Activated T-cell treated with anti-CD3 and anti-CD28 coated beads, Interleukin-2, amount 50 U/mL, for 72 hours (primary cell): Measurements from ENCODE around the gene SMNDC1. TPM values are rescaled to one million over a fixed set of nuclear protein-coding genes. Genes with fewer than 3 reads are reported as not detected.

ENCODE experiments used
- ATAC-seq, 2 donors: fragments of 150-1000 bp; cut with Tn5 transposase; replicated peaks in 1 of 2; 2 replicates each; pipeline ENCODE4 v1.10.0; 2021; ENCODE audit warnings: moderate library complexity in 2 of 2, mild to moderate bottlenecking in 1 of 2
- DNase-seq, 2 donors: peaks; one replicate each; pipeline ENCODE4 v3.0.0; 2021 to 2022; ENCODE audit warnings: mixed read lengths in 1 of 2
- H3K27ac Mint-ChIP-seq: one replicate; pipeline ENCODE4 v1.8.0; 2022; ENCODE audit warnings: mild to moderate bottlenecking, moderate library complexity, mixed read lengths
- H3K27me3 Mint-ChIP-seq: one replicate; pipeline ENCODE4 v1.8.0; 2022; ENCODE audit warnings: low read depth, mixed read lengths
- H3K36me3 Mint-ChIP-seq, 2 donors: one replicate each; pipeline ENCODE4 v1.8.0; 2022; ENCODE audit warnings: mixed read lengths in 2 of 2, mild to moderate bottlenecking in 1 of 2; ENCODE audit not compliant: insufficient read depth in 2 of 2
- H3K4me1 Mint-ChIP-seq: one replicate; pipeline ENCODE4 v1.8.0; 2022; ENCODE audit warnings: low read depth, mixed read lengths
- H3K4me3 Mint-ChIP-seq, 2 donors: one replicate each; pipeline ENCODE4 v1.8.0; 2022; ENCODE audit warnings: mild to moderate bottlenecking in 2 of 2, mixed read lengths in 2 of 2, moderate library complexity in 2 of 2
- H3K9me3 Mint-ChIP-seq, 2 donors: one replicate each; pipeline ENCODE4 v1.8.0; 2022; ENCODE audit warnings: mixed read lengths in 2 of 2
- total RNA-seq, 2 donors: library from RNA; stranded (reverse); gene quantifications; one replicate each; pipeline ENCODE4 v1.2.3, GENCODE V29; 2022

Gene SMNDC1
- total RNA-seq, 2 donors from 2014 or later, result 49.2 to 54.6 TPM

GRCh38 chr10:110324201-110324804, 19.6 kb upstream of the SMNDC1 start:
- Mint-ChIP-seq H3K27ac (peak overlapping the region; percentile 88), H3K27me3 (peaks cover 15% of the 10 kb centered on the region), H3K4me1 (peaks cover 56% of the 10 kb centered on the region), H3K9me3 (peaks cover 10 to 13% of the 10 kb centered on the region in 2 donors), H3K4me3 (peak overlapping the region; percentile 42 to 82), H3K36me3 (peaks cover 14 to 21% of the 10 kb centered on the region in 2 donors)
- DNase-seq, result peak; percentile 19 to 41
- ATAC-seq, result peak; percentile 62 to 70

- Mint-ChIP-seq H3K9me3 (peaks cover 9 to 11% of the 10 kb centered on the region in 2 donors), H3K27me3 (peaks cover 15% of the 10 kb centered on the region), H3K27ac (peak overlapping the region; percentile 66), H3K36me3 (peaks cover 12 to 18% of the 10 kb centered on the region in 2 donors), H3K4me3 (peak overlapping the region; percentile 21 to 33), H3K4me1 (peaks cover 62% of the 10 kb centered on the region)
- ATAC-seq, result no peak
- no peak for DNase-seq
Measured at GRCh38 chr10:110323503-110323902, 18.8 kb upstream of the SMNDC1 start.

DNA sequence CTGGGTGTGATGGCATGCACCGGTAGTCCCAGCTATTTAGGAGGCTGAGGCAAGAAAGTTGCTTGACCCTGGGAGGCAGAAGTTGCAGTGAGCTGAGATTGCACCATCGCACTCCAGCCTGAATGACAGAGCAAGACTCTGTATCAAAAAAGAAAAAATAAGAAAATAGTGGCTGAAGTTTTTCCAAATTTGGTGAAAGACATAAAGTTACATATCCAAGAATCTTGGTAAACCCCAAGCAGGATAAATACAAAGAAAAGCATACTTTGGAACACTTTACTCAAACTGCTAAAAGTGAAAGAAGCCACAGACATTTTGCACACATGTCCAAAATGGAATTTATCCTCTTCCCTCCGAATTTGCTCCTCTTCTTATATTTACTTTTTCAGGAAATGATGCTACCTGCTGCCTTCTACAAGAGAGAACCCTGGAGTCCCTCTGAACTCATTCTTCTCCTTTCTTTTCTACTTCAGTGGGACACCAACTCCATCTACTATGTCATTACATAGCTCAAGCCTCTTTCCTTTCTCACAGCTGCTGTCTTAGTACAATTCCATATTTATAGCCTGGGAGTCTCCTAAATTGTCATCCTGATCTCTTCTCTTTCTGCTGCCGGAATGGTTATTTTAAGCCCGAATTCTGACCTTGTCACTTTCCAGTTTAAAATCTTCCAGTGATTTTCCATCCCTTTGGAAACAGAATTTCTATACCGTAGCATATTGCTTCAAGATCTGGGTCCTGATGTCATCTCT, 17.3 kb upstream of the SMNDC1 start:
- no peak for ATAC-seq

GRCh38 chr10:110317866-110318850, 13.4 kb upstream of the SMNDC1 start:
- peaks cover 12 to 15% of the 10 kb centered on the region in 2 donors for H3K36me3 Mint-ChIP-seq
- DNase-seq, result peak in 1 of 2 donors; percentile 21
- ATAC-seq, result peak; percentile 70 to 77
- peaks cover 9 to 10% of the 10 kb centered on the region in 2 donors for H3K9me3 Mint-ChIP-seq
- H3K27me3 Mint-ChIP-seq, result peaks cover 10% of the 10 kb centered on the region
- no peak overlapping the region for H3K27ac Mint-ChIP-seq
- peaks cover 39% of the 10 kb centered on the region for H3K4me1 Mint-ChIP-seq
- H3K4me3 Mint-ChIP-seq, result peak overlapping the region; percentile 5 to 30

More for the DNA sequence above, 17.3 kb upstream of the SMNDC1 start:
- Mint-ChIP-seq H3K27ac (no peak overlapping the region), H3K27me3 (peaks cover 15% of the 10 kb centered on the region), H3K9me3 (peaks cover 9 to 10% of the 10 kb centered on the region in 2 donors), H3K4me3 (no peak overlapping the region), H3K36me3 (peaks cover 12 to 18% of the 10 kb centered on the region in 2 donors), H3K4me1 (peaks cover 64% of the 10 kb centered on the region)
- DNase-seq, result no peak

DNA sequence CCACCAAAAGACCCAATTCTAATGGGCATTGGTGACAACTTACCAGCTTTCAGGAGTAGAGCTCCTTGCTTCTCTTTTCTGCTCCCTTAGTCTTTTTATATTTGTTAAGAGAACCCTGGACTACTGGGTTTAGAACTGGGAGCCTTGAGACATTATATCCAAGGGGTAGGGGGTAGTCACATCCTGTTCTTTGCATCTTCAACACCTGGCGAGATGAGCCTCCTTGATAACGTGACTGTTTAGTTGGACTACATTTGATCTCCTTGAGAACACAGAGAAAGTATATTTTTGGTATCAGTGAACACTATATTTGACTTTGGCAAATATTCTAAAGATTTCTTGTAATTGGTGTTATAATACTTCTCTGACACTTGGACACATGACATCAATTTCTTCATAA, 9.0 kb upstream of the SMNDC1 start:
- no peak for ATAC-seq
- Mint-ChIP-seq H3K27me3 (no peaks in the 10 kb centered on the region), H3K4me1 (peaks cover 52% of the 10 kb centered on the region), H3K4me3 (no peak overlapping the region), H3K9me3 (no peaks in the 10 kb centered on the region), H3K27ac (no peak overlapping the region), H3K36me3 (no peaks in the 10 kb centered on the region)
- DNase-seq, result no peak

DNA sequence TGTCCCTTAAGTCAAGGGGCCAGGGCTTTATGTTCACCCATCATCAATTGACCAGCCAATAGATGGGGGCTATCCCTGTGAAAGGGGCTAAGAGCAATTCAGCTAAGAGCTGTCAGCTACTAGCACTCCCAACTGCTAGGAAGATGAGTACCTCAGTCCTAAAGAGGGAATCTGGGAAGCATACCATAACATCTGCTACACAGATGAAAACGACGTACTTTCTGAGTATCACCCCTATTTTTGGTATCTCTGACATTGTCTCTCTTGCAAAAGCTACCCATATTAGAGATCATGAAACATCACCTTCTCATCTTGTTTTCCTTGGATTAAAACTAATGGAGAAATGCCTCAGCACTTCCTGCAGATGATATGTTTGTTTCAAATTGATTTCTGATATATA, 7.5 kb upstream of the SMNDC1 start:
- ATAC-seq, result no peak
- Mint-ChIP-seq H3K4me3 (no peak overlapping the region), H3K9me3 (no peaks in the 10 kb centered on the region), H3K4me1 (peaks cover 41% of the 10 kb centered on the region), H3K27me3 (no peaks in the 10 kb centered on the region), H3K27ac (no peak overlapping the region), H3K36me3 (no peaks in the 10 kb centered on the region)
- DNase-seq, result no peak

DNA sequence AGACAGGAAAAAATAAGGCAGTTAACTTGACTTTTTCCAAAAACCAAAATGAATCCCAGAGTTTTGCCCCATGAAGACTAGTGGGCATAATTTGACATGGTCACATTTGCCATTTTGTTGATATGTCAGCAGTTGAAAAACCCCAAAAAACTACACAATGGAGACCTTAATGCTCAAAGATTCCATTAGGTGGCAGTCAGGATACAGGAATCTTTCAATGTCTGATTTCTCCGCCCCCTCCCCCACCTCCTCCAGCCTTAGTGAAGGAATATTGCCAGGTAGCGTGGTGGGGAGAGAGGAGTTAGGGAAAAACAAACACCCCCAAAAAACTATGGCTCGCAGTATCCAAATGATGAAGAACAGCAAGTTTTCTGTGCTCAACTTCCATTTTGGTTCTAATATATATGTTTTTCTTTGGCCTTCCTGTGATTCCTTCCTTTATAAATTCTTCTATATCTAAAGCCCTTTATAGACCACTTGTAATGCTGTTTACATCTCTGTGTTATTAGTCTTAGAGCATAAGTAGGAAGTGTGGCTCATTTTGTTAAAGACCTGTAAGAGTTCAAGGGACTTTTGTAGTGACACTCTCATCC, 6.7 kb upstream of the SMNDC1 start:
- Mint-ChIP-seq H3K4me1 (peaks cover 42% of the 10 kb centered on the region), H3K27me3 (no peaks in the 10 kb centered on the region), H3K9me3 (no peaks in the 10 kb centered on the region), H3K4me3 (peak overlapping the region in 1 of 2 donors; percentile 13), H3K36me3 (no peaks in the 10 kb centered on the region), H3K27ac (no peak overlapping the region)
- ATAC-seq (peak; percentile 52 to 61), DNase-seq (no peak)

DNA sequence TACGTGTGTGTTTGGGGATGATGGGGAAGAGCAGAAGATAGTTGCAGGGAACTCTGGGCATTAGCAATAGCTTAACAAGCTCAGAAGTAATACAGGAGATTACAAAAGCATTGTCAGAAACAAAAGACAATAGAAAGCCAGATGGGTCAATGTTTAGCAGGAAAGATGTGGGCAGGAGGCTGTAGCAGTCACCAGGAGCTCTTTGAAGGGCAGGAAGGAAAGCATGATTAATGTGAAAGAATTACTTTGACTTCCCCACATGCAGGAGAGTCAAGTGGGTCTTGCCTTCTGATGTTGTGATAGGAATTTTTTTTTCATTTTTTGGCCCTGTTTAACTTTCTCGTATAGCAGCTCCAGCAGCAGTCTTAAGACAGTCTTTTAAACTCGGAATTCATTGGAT, 6.0 kb upstream of the SMNDC1 start:
- ATAC-seq, result peak in 1 of 2 donors; percentile 35
- Mint-ChIP-seq H3K36me3 (no peaks in the 10 kb centered on the region), H3K27me3 (no peaks in the 10 kb centered on the region), H3K27ac (peak overlapping the region; percentile 15), H3K4me3 (peak overlapping the region; percentile 1 to 38), H3K9me3 (no peaks in the 10 kb centered on the region), H3K4me1 (peaks cover 49% of the 10 kb centered on the region)
- DNase-seq, result no peak

GRCh38 chr10:110307805-110308204, 3.1 kb upstream of the SMNDC1 start:
- Mint-ChIP-seq H3K4me1 (peaks cover 56% of the 10 kb centered on the region), H3K9me3 (no peaks in the 10 kb centered on the region), H3K4me3 (no peak overlapping the region), H3K27me3 (no peaks in the 10 kb centered on the region), H3K27ac (no peak overlapping the region), H3K36me3 (peaks cover 6 to 12% of the 10 kb centered on the region in 2 donors)
- DNase-seq (no peak), ATAC-seq (no peak)

DNA sequence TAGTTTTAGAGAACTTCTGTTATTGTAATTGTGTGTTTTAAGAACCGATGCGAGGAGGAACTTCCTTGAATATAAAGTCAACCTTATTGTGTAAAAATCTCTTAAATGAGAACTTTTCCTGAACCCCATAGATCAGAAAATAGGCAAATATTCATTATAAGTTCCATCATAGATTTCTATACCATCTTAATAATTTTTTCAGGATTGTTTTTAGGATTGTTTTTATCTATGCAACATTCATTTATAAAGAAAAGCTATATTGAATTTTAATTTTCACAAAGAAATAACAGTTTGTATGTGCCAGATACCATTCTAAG, 1.7 kb upstream of the SMNDC1 start:
- Mint-ChIP-seq H3K27me3 (no peaks in the 10 kb centered on the region), H3K9me3 (no peaks in the 10 kb centered on the region), H3K27ac (peak overlapping the region; percentile 0), H3K4me3 (peak overlapping the region; percentile 55 to 93), H3K4me1 (peaks cover 56% of the 10 kb centered on the region), H3K36me3 (peaks cover 9 to 22% of the 10 kb centered on the region in 2 donors)
- ATAC-seq, result no peak
- DNase-seq, result no peak

- peak overlapping the region; percentile 89 to 93 for H3K4me3 Mint-ChIP-seq
- no peaks in the 10 kb centered on the region for H3K9me3 Mint-ChIP-seq
- DNase-seq, result peak; percentile 56 to 64
- peaks cover 55% of the 10 kb centered on the region for H3K4me1 Mint-ChIP-seq
- H3K27ac Mint-ChIP-seq, result peak overlapping the region; percentile 96
- peak; percentile 68 to 71 for ATAC-seq
- no peaks in the 10 kb centered on the region for H3K27me3 Mint-ChIP-seq
- peaks cover 11 to 24% of the 10 kb centered on the region in 2 donors for H3K36me3 Mint-ChIP-seq
Measured at GRCh38 chr10:110305767-110306451, 1.2 kb upstream of the SMNDC1 start.

DNA sequence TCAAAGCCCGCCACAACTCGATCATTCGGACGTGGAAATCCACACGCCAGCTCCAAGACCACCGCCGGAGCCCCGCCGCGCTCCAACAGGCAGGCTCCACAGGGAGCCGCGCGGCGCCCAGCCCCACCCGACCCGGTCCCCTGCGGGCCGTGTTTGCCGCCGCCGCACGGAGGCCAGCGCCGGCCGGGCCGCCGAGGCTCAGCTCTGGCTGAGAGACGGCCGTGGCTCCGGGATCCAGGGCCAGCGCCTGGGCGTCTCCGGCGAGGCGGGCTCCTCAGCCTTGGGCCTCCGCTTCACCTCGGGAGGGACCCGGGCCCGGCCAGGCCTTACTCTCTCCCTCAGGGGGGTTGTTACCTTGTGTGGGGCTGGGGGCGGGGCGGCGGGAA, 333 bp downstream of the SMNDC1 start:
- Mint-ChIP-seq H3K9me3 (no peaks in the 10 kb centered on the region), H3K27ac (peak overlapping the region; percentile 96), H3K4me1 (peaks cover 60% of the 10 kb centered on the region), H3K36me3 (peaks cover 11 to 31% of the 10 kb centered on the region in 2 donors), H3K4me3 (peak overlapping the region; percentile 93 to 97), H3K27me3 (no peaks in the 10 kb centered on the region)
- DNase-seq (peak in 1 of 2 donors; percentile 49), ATAC-seq (peak; percentile 62 to 63)
